OCI-LY7 (cell line): ENCODE data around the gene CBFB.

Experiments used
- EZH2phosphoT487 ChIP-seq: fragments of 200-600 bp; sonication (generic); IDR thresholded peaks from 2 replicates; pipeline ENCODE4 v1.6.1; 2018; ENCODE audit warnings: low read depth, borderline replicate concordance, mild to moderate bottlenecking, mixed run types, antibody characterized with exemption, low read length, moderate library complexity, mixed read lengths
- TF ChIP-seq, protein P1 (sequence below): fragments of 200-600 bp; sonication (generic); conservative IDR thresholded peaks from 2 replicates; pipeline ENCODE4 v1.5.1; 2014; ENCODE audit warnings: mild to moderate bottlenecking, antibody characterized with exemption, low read length, moderate library complexity, mixed read lengths

DNA sequence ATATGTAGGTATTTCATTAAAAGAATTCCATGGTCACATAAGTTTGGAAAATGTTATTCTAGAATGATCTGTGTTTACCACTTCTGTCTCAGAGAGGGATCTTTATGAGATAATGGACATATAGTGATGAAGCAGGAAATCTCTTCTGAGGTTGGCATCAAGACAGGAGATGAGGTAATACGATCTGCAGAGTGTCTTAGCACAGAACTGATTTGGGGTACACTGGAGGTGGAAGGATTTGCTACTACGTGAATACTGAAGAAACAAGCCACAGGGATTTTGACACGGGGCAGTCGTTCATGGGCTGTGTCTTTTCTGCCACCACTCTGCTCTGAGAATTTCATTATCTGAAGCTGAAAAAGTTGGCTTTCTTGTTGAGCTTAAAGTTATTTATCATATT is 5.5 kb downstream of the CBFB start:
- TF ChIP-seq, protein P1, sequence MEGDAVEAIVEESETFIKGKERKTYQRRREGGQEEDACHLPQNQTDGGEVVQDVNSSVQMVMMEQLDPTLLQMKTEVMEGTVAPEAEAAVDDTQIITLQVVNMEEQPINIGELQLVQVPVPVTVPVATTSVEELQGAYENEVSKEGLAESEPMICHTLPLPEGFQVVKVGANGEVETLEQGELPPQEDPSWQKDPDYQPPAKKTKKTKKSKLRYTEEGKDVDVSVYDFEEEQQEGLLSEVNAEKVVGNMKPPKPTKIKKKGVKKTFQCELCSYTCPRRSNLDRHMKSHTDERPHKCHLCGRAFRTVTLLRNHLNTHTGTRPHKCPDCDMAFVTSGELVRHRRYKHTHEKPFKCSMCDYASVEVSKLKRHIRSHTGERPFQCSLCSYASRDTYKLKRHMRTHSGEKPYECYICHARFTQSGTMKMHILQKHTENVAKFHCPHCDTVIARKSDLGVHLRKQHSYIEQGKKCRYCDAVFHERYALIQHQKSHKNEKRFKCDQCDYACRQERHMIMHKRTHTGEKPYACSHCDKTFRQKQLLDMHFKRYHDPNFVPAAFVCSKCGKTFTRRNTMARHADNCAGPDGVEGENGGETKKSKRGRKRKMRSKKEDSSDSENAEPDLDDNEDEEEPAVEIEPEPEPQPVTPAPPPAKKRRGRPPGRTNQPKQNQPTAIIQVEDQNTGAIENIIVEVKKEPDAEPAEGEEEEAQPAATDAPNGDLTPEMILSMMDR, result no peak
- no peak for TF ChIP-seq EZH2phosphoT487
